Erythroblast (primary cell): ENCODE measurements around the gene RAC2.

Experiments used
- GATA1 ChIP-seq: IDR thresholded peaks from 2 replicates; pipeline ENCODE4 v1.6.1; 2011; ENCODE audit warnings: low read depth, mild to moderate bottlenecking, control low read depth, low read length, moderate library complexity
- POLR2A ChIP-seq: IDR thresholded peaks from 2 replicates; pipeline ENCODE4 v1.6.1; 2011; ENCODE audit warnings: mild to moderate bottlenecking, low read length

GRCh38 chr22:37199760-37200108 is 44.3 kb downstream of the RAC2 start:
- no peak for TF ChIP-seq POLR2A
- TF ChIP-seq GATA1: no peak
